ENCODE results near the gene FIBP. TPM values are rescaled to one million over a fixed set of nuclear protein-coding genes. Genes with fewer than 3 reads are reported as not detected.
A peak's percentile ranks its signal among the peaks of the same experiment; 100 is the strongest.

Gene FIBP
- total and polyA plus RNA-seq, 7 donors, result 27.7 to 73.9 (median 37.4) TPM

GRCh38 chr11:65891219-65892136 is 3.2 kb upstream of the FIBP start:
- Histone ChIP-seq H3K27me3 (ENCODE audit: insufficient read depth in 3 of 3, low read length in 2 of 3) (no peaks in the 10 kb centered on the region), H3K4me1 (peaks cover 29% of the 10 kb centered on the region), H3K9me3 (no peaks in the 10 kb centered on the region), H3K36me3 (ENCODE audit: insufficient read depth in 1 of 2, low read depth in 1 of 2) (peaks cover 6 to 7% of the 10 kb centered on the region in 2 donors), H3K27ac (peak overlapping the region; percentile 97), H3K4me3 (peak overlapping the region; percentile 75)
- no peak for ATAC-seq
- TF ChIP-seq CTCF (IDR thresholded peaks at IDR 0.05), result peak; percentile 11
- DNase-seq, result peak in 1 of 2 donors; percentile 74
- intact Hi-C loops (cut with DNase I), result loop anchor here in 1 of 2 donors (2.0 kb wide), 1 partner anchor 25 kb away; no protein-coding TSS in a partner anchor
- 9 to 13% (median 12%) methylated on average over 50 to 57 of the region's 57 CpGs for WGBS, 3 donors

DNA sequence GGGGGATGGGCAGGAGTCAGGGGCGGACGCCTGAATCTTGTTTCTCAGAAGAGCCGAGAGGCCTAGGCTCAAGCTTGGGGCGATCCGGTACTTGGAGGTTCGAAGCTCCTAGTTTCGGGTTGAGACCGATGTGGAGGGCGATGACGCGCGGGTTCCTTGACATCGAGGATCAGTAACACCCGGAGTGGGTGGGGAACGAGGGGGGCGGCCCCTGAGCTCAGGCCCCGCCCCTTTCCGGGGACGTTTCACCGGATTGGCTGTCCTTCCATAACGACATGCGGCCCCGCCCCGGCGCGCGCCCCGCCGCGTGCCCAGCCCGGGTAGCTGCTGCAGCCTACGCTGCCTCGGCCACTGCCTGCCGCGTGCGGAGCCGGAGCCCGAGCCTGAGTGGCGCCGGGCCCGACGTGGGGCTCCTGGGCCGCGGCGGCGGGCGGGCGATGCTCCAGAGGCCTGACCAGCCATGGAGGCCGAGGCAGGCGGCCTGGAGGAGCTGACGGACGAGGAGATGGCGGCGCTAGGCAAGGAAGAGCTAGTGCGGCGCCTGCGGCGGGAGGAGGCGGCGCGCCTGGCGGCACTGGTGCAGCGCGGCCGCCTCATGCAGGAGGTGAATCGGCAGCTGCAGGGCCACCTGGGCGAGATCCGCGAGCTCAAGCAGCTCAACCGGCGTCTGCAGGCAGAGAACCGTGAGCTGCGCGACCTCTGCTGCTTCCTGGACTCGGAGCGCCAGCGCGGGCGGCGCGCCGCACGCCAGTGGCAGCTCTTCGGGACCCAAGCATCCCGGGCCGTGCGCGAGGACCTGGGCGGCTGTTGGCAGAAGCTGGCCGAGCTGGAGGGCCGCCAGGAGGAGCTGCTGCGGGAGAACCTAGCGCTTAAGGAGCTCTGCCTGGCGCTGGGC is 2.3 kb upstream of the FIBP start, which contains the start of gene CCDC85B:
TSS of gene CCDC85B (plus strand) at position 350 of the 895 bp plus-strand sequence. CDS start at position 461, 111 bp downstream.
- Histone ChIP-seq H3K4me1 (peaks cover 29% of the 10 kb centered on the region), H3K27me3 (ENCODE audit: insufficient read depth in 3 of 3, low read length in 2 of 3) (no peaks in the 10 kb centered on the region), H3K4me3 (peak within 1 kb of the TSS; percentile 75), H3K9me3 (no peaks in the 10 kb centered on the region), H3K36me3 (ENCODE audit: insufficient read depth in 1 of 2, low read depth in 1 of 2) (peaks cover 5 to 15% of the 10 kb centered on the region in 2 donors), H3K27ac (peak within 1 kb of the TSS; percentile 97)
- intact Hi-C loops (cut with DNase I), result loop anchor here in 1 of 2 donors (2.0 kb wide), 1 partner anchor 26 kb away; no protein-coding TSS in a partner anchor
- DNase-seq, result peak; percentile 99
- no peak for TF ChIP-seq CTCF (IDR thresholded peaks at IDR 0.05)
- peak; percentile 80 to 84 (median 80) for ATAC-seq
- WGBS, 3 donors, result 0 to 1% (median 1%) methylated on average over 62 to 94 of the region's 94 CpGs

DNA sequence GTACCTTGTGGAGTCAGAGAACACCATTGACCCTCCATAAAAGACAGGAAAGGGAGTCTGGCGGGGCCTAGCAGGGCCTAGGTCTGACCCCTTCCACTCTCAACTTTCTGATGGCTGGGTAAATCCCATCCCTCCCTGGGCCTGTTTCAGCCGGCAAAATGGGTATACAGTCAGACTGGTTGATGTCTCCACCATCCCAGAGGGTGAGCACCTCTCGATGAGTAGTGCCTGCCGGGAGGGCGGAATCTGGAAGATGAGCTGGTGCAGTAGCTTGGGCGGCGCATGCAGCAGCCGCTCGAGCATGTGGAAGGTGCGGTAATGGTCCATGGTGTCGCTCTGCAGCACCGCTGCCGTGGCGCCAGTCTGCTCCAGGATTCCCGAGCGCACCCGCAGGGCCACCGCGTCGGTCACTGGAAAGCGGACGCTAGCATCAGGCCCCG is 528 bp downstream of the FIBP start:
- H3K9me3 ChIP-seq, result no peaks in the 10 kb centered on the region
- H3K27me3 ChIP-seq (ENCODE audit: insufficient read depth in 3 of 3, low read length in 2 of 3), result no peaks in the 10 kb centered on the region
- intact Hi-C loops (cut with DNase I), result loop anchor here (1.0 to 5.0 kb wide), 4 partner anchors 27 to 101 kb away; partner anchors contain the start of genes SART1 (in 2 of the 2), C11orf68 (in 1 of the 2), DRAP1 (in 1 of the 2) and MUS81 (in 1 of the 2)
- peaks cover 9 to 42% of the 10 kb centered on the region in 2 donors for H3K36me3 ChIP-seq (ENCODE audit: insufficient read depth in 1 of 2, low read depth in 1 of 2)
- WGBS, 3 donors, result 3 to 4% (median 3%) methylated on average over 20 to 23 of the region's 23 CpGs
- H3K4me1 ChIP-seq, result peaks cover 26% of the 10 kb centered on the region
- DNase-seq (no peak), ATAC-seq (no peak)
- H3K4me3 ChIP-seq, result peak overlapping the region; percentile 75
- TF ChIP-seq CTCF (IDR thresholded peaks at IDR 0.05), result no peak
- H3K27ac ChIP-seq, result peak overlapping the region; percentile 97

Measured in psoas muscle (tissue), 8 donors.